Measurements from ENCODE around the gene MGAT4D.
"Not testable (repeated sequence)": the region's sequence is repeated elsewhere in the genome, so short reads cannot be mapped to it uniquely, and the experiment has no call there.

The MGAT4D gene

DNA sequence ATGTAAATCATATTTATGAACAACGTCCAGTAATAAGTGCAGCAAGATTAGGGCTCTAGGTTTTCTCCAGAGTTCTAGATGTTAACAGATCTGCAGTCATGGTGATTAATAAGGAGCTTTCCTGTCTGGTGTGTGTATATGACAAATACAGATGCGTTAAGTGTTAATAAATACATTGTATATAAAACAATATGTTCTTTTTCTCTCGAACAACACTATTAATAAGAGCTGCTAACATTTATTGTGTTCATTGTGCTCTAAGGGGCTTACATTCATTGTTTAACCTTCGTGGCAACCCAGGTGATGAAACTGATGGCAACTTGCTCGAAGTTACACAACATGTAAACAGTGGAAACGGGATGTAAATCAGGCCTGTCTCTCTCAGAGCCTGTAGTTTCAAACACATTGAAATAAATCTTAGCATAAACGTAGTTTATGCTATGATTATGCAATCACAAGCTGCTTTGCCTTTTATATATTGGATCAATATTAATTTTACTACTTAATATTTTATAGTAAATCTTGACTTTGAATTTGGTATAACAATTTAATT, 70.1 kb downstream of the MGAT4D start:
- DNase-seq = no peak

DNA sequence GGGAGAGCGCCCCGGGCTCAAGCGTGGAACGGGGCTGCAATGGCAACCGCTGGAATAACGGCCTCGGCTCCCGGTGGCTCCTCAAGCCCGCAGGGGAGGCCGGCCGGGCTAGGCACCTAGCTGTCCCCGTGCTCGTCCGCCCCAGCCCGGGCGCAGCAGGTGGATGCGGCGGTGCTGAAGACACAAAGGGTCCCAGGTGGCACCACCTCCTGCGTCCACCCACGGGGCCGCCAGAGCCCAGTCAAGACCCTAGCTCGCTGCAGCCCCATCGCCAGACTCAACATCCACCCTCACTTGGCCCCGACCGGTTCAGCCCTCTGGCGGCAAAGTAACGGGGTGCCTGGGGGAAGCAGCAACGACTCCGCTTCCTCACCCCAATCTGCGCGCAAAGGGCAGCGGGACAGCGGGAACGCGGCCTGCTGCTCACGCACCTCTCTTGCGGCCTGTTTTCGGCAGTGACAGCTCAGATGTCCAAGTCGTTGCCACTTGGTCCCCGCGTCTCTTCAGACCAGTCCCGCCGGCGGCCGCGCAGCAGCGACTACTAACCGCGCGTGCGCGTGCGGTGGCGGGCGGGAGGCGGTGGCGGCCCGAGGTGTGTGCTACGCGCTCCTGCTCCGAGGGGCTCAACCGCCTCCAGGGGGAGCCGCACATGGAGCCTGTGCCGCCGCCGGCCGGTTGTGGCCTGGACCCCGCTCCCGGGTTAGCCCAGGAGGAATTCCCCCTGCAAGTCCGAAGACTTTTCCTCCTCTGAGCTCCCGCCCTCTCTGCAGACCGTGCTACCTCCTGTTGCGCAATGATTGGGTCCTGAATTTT, 70.8 kb downstream of the MGAT4D start, which contains the start of gene CLGN:
CLGN (minus strand) TSS at position 543 of the 813 bp plus-strand sequence. CDS start 14,570 bp downstream, outside the sequence.
- peak in 13 of 14 donors; percentile 4 to 81 (median 35) for DNase-seq

DNA sequence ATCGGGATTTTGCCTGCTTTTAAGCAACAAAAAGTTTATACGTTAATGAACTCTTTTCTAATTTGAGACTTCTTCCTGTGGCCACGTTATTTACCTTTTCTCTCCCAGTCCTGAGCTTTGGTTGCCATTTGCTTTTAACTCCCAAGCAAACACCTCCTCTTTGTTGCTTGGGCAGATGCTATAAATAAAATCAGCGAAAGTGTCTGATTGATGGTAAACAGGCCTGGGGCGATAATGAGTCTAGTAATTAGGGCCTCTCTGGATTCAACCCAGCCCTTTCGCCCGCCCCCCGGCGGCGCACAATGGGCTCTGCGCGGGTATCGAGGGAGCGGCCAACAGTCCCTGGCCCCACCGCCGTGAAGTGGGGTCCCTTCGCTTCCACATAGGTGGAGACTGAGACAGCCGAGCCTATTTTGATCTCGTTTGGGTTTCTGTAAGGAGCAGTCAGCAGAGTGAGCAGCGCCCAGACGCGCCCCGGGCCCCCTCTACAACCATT, 71.4 kb downstream of the MGAT4D start:
- peak in 2 of 14 donors; percentile 11 to 62 for DNase-seq

DNA sequence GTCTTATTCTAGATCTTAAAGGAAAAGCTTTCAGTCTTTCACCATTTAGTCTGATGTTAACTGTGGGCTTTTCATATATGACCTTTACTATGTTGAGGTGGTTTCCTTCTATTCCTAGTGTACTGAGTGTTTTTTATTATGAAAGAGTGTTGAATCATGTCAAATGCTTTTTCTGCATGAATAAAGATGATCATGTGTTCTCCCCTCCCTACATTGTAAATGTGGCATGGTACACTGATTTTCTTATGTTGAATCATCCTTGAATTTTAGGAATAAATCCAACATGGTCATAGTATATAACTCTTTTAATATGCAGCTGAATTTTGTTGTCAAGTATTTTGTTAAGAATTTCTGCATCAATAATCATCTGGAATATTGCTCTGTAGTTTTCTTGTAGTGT, 75.0 kb downstream of the MGAT4D start:
- DNase-seq = no peak

- DNase-seq = not testable (repeated sequence)
These were observed 84.7 kb downstream of the MGAT4D start for GRCh38 chr4:140413130-140413969.

DNA sequence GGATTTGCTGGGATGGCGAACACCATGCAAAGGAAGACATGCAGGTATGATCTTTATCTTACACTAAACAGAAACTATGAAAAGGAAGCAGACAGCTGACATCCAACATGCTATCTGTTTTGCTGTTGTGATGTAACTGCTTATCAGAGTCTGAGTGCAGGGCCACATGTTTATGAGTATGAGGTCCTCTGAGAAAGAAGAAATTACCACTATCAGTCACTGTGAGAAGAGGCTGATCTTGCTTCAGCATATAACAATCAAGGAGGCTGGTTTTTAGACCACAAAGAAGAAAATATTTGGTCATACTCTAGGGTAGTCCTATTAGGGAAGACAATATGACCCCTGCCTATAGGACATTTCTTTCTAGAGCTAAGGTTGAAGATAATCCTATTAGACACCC, 89.1 kb downstream of the MGAT4D start:
- no peak for DNase-seq

GRCh38 chr4:140406292-140406691, 91.8 kb downstream of the MGAT4D start:
- no peak for DNase-seq

GRCh38 chr4:140400111-140400510, 98.0 kb downstream of the MGAT4D start:
- DNase-seq = no peak

DNA sequence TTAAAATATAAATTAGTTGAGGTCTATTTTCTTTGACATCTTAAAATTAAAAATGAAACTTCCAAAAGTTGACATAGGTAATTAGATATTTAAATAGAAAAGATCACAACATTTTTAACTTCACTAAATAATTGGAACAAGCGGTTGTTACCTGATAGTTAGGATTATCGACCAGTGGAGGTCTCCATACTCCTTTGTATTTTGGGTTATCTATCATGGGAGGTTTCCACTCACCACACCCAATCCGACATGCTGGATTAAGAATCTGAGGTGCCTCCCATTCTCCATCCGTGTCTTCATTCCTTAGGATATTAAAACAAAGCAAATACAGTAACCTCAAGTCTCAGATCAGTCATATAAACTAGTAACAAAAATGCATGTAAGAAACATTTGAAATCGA, 102.4 kb downstream of the MGAT4D start:
- no peak for DNase-seq
